HFF-Myc (cell line): ENCODE measurements around the gene ZNF547.

ENCODE experiments used
- DNase-seq: peaks from one replicate; pipeline ENCODE4 v3.0.0-alpha.2; 2011; ENCODE audit warnings: low read depth; ENCODE audit errors: extremely low read depth
- H3K4me3 ChIP-seq: replicated peaks from 2 replicates; pipeline ENCODE4 v1.5.1; 2011; ENCODE audit warnings: low read depth, mild to moderate bottlenecking, control low read depth, low read length
- CTCF ChIP-seq: IDR thresholded peaks from 2 replicates; pipeline ENCODE4 v1.5.1; 2012; ENCODE audit warnings: mild to moderate bottlenecking, low read depth, low read length, control low read depth; ENCODE audit errors: missing control alignments

Gene ZNF547

DNA sequence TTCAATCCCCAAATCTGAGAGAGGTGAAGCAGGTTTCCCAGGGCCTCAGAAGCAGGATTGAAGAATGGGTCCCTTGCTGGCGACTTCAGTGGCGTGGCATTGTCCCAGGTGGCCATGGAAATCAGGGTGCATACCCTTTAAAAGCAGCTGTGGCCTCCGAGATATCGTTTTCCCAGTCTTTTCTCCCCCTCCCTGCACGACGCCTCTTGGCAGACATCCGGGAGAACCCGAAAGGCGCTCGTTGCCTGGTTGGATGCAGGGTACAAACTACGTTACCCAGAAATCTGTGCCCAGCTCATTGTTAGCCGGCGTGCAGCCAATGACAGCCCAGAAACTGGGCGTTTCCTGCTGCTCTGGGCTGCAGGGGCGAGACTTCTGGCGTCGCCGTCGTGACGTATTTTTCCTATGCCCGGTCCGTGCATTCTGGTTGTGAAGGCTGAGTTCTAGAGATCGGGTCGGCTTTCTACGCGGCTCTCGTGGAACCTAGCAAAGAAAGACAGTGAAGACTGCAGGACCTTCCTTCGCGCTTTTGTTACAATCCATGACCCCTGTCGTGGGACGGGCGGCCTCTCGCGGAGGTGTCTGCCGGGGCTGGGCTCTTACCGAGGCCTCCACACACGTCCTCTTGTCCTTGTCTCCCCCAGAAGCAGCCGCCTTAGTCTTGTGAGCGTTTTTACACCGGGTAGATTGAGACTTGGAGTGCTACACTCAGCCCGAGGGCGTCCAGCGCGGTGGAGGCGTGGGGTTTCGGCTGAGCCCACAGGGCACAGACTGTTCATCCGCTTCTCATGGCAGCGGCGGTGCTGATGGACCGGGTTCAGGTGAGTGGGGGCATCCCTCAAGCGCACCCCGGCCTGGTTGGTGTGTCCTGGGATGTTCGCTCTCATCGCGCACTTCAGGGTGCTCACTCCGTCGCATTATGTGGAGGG is 12.2 kb upstream of the ZNF547 start, which contains the start of gene ZNF304:
Gene ZNF304, plus strand, starts transcription at position 395 of the 929 bp plus-strand sequence. Its CDS starts 394 bp downstream, at position 789.
- TF ChIP-seq CTCF = no peak
- H3K4me3 ChIP-seq = peak within 1 kb of the TSS; percentile 95
- peak; percentile 89 for DNase-seq

- no peak for TF ChIP-seq CTCF
- no peak for DNase-seq
- H3K4me3 ChIP-seq = peak overlapping the region; percentile 95
Measured at GRCh38 chr19:57351867-57352266, 11.5 kb upstream of the ZNF547 start.

DNA sequence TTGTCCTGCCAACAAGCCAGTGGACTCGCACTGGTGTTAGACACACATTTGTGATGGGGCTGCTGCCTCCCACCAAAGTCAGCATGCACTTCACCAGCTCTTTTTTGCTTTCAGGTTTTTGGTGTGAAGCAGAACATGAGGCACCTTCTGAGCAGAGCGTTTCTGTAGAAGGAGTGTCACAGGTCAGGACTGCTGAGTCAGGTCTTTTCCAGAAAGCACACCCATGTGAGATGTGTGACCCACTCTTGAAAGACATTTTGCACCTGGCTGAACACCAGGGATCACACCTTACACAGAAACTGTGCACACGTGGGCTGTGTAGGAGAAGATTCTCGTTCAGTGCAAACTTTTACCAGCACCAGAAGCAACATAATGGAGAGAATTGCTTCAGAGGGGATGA is 7.4 kb upstream of the ZNF547 start:
- TF ChIP-seq CTCF = no peak

DNA sequence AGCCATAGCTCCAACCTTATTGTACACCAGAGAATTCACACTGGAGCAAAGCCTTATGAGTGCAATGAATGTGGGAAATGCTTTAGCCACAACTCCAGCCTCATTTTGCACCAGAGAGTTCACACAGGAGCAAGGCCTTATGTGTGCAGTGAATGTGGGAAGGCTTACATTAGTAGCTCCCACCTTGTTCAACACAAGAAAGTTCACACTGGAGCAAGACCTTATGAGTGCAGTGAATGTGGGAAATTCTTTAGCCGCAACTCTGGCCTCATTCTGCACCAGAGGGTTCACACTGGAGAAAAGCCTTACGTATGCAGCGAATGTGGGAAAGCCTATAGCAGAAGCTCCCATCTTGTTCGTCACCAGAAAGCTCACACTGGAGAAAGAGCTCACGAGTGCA is 5.9 kb upstream of the ZNF547 start:
- no peak for TF ChIP-seq CTCF
- DNase-seq = no peak
- H3K4me3 ChIP-seq = no peak overlapping the region

More for the DNA sequence above, 7.4 kb upstream of the ZNF547 start:
- DNase-seq = no peak
- no peak overlapping the region for H3K4me3 ChIP-seq

DNA sequence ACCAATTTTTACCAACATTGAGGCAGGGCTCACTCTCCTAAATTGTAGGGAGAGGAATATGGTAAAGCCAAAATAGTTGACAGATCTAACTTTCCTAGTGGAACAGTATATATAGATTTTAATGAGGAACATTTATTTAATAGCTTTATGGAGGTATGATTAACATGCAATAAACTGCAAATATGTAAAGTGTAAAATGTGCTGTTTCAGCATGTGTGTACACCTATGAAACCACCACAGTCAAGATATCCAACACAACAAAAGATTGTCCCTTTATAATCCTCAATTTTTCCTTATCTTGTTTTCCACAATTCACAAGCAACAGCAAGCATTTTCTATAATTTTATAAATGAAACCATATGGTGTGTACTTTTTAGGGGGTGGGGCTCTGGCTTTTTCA is 4.1 kb upstream of the ZNF547 start:
- H3K4me3 ChIP-seq = no peak overlapping the region
- no peak for DNase-seq

DNA sequence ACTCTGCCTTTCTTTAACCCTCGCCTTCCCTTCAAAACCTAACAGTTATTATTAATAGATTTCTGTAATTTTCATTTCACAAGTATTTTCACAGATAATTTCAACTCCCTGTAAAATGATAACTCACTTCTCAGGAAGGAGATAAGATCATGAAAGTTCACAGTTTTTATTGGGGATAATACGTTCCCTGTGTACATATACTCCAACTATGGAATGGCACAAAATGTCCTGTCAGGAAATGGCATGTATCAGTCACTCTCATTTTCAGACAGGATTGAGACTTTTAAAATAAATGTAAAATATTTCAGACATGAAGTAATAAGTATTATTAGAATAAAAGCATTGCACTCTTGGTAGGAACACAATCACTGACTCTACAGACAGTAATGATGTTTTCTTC is 932 bp upstream of the ZNF547 start:
- no peak for TF ChIP-seq CTCF
- peak overlapping the region; percentile 63 for H3K4me3 ChIP-seq
- no peak for DNase-seq

More for the DNA sequence above, 4.1 kb upstream of the ZNF547 start:
- no peak for TF ChIP-seq CTCF

GRCh38 chr19:57363688-57364181 is 384 bp downstream of the ZNF547 start:
- H3K4me3 ChIP-seq = peak overlapping the region; percentile 63
- no peak for TF ChIP-seq CTCF
- DNase-seq = no peak
